IPS-20b (cell line): ENCODE data around the gene CPN1.

Source experiments
- H3K27ac ChIP-seq: one replicate; pipeline ENCODE4 v1.5.1; 2013; ENCODE audit warnings: low read length
- H3K27me3 ChIP-seq: 2 replicates; pipeline ENCODE4 v1.6.1; 2013; ENCODE audit warnings: mild to moderate bottlenecking, low read length, inconsistent platforms; ENCODE audit not compliant: insufficient read depth
- H3K36me3 ChIP-seq: 2 replicates; pipeline ENCODE4 v1.6.1; 2013; ENCODE audit warnings: low read depth, mild to moderate bottlenecking, inconsistent platforms, low read length, moderate library complexity; ENCODE audit not compliant: insufficient read depth
- H3K4me1 ChIP-seq: 2 replicates; pipeline ENCODE4 v1.6.1; 2013; ENCODE audit warnings: mild to moderate bottlenecking, control low read depth, inconsistent platforms, low read length, moderate library complexity; ENCODE audit not compliant: insufficient read depth
- H3K4me3 ChIP-seq: 2 replicates; pipeline ENCODE4 v1.5.1; 2013; ENCODE audit warnings: mild to moderate bottlenecking, low read length, inconsistent platforms
- H3K9ac ChIP-seq: 2 replicates; pipeline ENCODE4 v1.6.1; 2013; ENCODE audit warnings: low read depth, mild to moderate bottlenecking, inconsistent platforms, low read length, moderate library complexity
- H3K9me3 ChIP-seq: 2 replicates; pipeline ENCODE4 v1.6.1; 2013; ENCODE audit warnings: mild to moderate bottlenecking, low read depth, low read length, inconsistent platforms; ENCODE audit not compliant: insufficient read depth

The CPN1 gene

GRCh38 chr10:100006243-100006886, 75.3 kb downstream of the CPN1 start:
- Histone ChIP-seq H3K4me1 (peaks cover 3% of the 10 kb centered on the region; the same call in 1 of the 2 replicates), H3K9ac (no peak overlapping the region), H3K36me3 (no peaks in the 10 kb centered on the region), H3K27me3 (peaks cover 29% of the 10 kb centered on the region), H3K9me3 (no peaks in the 10 kb centered on the region), H3K27ac (no peak overlapping the region), H3K4me3 (no peak overlapping the region)

- no peaks in the 10 kb centered on the region for H3K9me3 ChIP-seq
- no peak overlapping the region for H3K27ac ChIP-seq
- peaks cover 10% of the 10 kb centered on the region; the same call in 1 of the 2 replicates for H3K4me1 ChIP-seq
- peaks cover 18% of the 10 kb centered on the region for H3K27me3 ChIP-seq
- H3K9ac ChIP-seq: no peak overlapping the region
- H3K36me3 ChIP-seq: no peaks in the 10 kb centered on the region
- no peak overlapping the region for H3K4me3 ChIP-seq
Observed at GRCh38 chr10:100004805-100005510, 76.7 kb downstream of the CPN1 start.

- H3K27ac ChIP-seq: no peak overlapping the region
- H3K9me3 ChIP-seq: no peaks in the 10 kb centered on the region; the same call in 1 of the 2 replicates
- H3K27me3 ChIP-seq: no peaks in the 10 kb centered on the region
- no peaks in the 10 kb centered on the region for H3K36me3 ChIP-seq
- no peak overlapping the region for H3K9ac ChIP-seq
- no peak overlapping the region for H3K4me3 ChIP-seq
- H3K4me1 ChIP-seq: peaks cover 13% of the 10 kb centered on the region
Observed at GRCh38 chr10:100000109-100000644, 81.5 kb downstream of the CPN1 start.

GRCh38 chr10:99999319-100000108, 82.2 kb downstream of the CPN1 start:
- H3K9me3 ChIP-seq: no peaks in the 10 kb centered on the region; the same call in 1 of the 2 replicates
- H3K36me3 ChIP-seq: no peaks in the 10 kb centered on the region
- H3K4me3 ChIP-seq: no peak overlapping the region
- H3K27me3 ChIP-seq: no peaks in the 10 kb centered on the region
- H3K27ac ChIP-seq: no peak overlapping the region
- H3K9ac ChIP-seq: no peak overlapping the region
- peaks cover 13% of the 10 kb centered on the region for H3K4me1 ChIP-seq

GRCh38 chr10:99998889-99999288, 82.8 kb downstream of the CPN1 start:
- H3K9ac ChIP-seq: no peak overlapping the region
- no peaks in the 10 kb centered on the region; the same call in 1 of the 2 replicates for H3K9me3 ChIP-seq
- H3K36me3 ChIP-seq: no peaks in the 10 kb centered on the region
- no peak overlapping the region for H3K27ac ChIP-seq
- H3K4me1 ChIP-seq: peaks cover 13% of the 10 kb centered on the region
- H3K27me3 ChIP-seq: no peaks in the 10 kb centered on the region
- no peak overlapping the region for H3K4me3 ChIP-seq

- Histone ChIP-seq H3K4me1 (peaks cover 13% of the 10 kb centered on the region), H3K27me3 (no peaks in the 10 kb centered on the region), H3K27ac (no peak overlapping the region)
Observed at GRCh38 chr10:99996671-99997648, 84.7 kb downstream of the CPN1 start.

GRCh38 chr10:99995713-99996112, 86.0 kb downstream of the CPN1 start:
- no peaks in the 10 kb centered on the region for H3K36me3 ChIP-seq
- peaks cover 13% of the 10 kb centered on the region for H3K4me1 ChIP-seq
- no peak overlapping the region for H3K4me3 ChIP-seq
- H3K27me3 ChIP-seq: no peaks in the 10 kb centered on the region
- H3K9me3 ChIP-seq: no peaks in the 10 kb centered on the region; the same call in 1 of the 2 replicates
- no peak overlapping the region for H3K27ac ChIP-seq
- no peak overlapping the region for H3K9ac ChIP-seq

More at GRCh38 chr10:99996671-99997648, 84.7 kb downstream of the CPN1 start:
- no peaks in the 10 kb centered on the region for H3K36me3 ChIP-seq
- no peaks in the 10 kb centered on the region; the same call in 1 of the 2 replicates for H3K9me3 ChIP-seq
- H3K9ac ChIP-seq: no peak overlapping the region
- no peak overlapping the region for H3K4me3 ChIP-seq

- no peaks in the 10 kb centered on the region for H3K36me3 ChIP-seq
- H3K27me3 ChIP-seq: no peaks in the 10 kb centered on the region
- H3K9ac ChIP-seq: no peak overlapping the region
- no peak overlapping the region for H3K4me3 ChIP-seq
- H3K4me1 ChIP-seq: peaks cover 9% of the 10 kb centered on the region
- H3K9me3 ChIP-seq: no peaks in the 10 kb centered on the region; the same call in 1 of the 2 replicates
- H3K27ac ChIP-seq: no peak overlapping the region
Observed at GRCh38 chr10:99995269-99995668, 86.4 kb downstream of the CPN1 start.

- no peaks in the 10 kb centered on the region for H3K36me3 ChIP-seq
- no peaks in the 10 kb centered on the region for H3K27me3 ChIP-seq
- H3K27ac ChIP-seq: no peak overlapping the region
- H3K4me3 ChIP-seq: no peak overlapping the region
- no peaks in the 10 kb centered on the region; the same call in 1 of the 2 replicates for H3K9me3 ChIP-seq
- H3K9ac ChIP-seq: no peak overlapping the region
- H3K4me1 ChIP-seq: peaks cover 5% of the 10 kb centered on the region; the same call in 1 of the 2 replicates
Observed at GRCh38 chr10:99994801-99995200, 86.9 kb downstream of the CPN1 start.

- no peak overlapping the region for H3K27ac ChIP-seq
- no peak overlapping the region for H3K9ac ChIP-seq
- no peaks in the 10 kb centered on the region; the same call in 1 of the 2 replicates for H3K9me3 ChIP-seq
- H3K27me3 ChIP-seq: no peaks in the 10 kb centered on the region
- no peaks in the 10 kb centered on the region for H3K36me3 ChIP-seq
- peaks cover 5% of the 10 kb centered on the region; the same call in 1 of the 2 replicates for H3K4me1 ChIP-seq
- H3K4me3 ChIP-seq: no peak overlapping the region
Observed at GRCh38 chr10:99993701-99994689, 87.7 kb downstream of the CPN1 start.
